DND-41 (cell line): ENCODE results near the gene COX20.

Source experiments
- CTCF ChIP-seq: IDR thresholded peaks from 2 replicates; pipeline ENCODE4 v1.5.1; 2012; ENCODE audit warnings: borderline replicate concordance, low read length, moderate library complexity, mild to moderate bottlenecking; ENCODE audit not compliant: poor library complexity, severe bottlenecking; ENCODE audit errors: extremely low read depth
- EZH2 ChIP-seq: IDR thresholded peaks from 3 replicates; pipeline ENCODE4 v1.6.1; 2012; ENCODE audit warnings: borderline replicate concordance, low read depth, mild to moderate bottlenecking, moderate library complexity, low read length, inconsistent platforms; ENCODE audit not compliant: severe bottlenecking

DNA sequence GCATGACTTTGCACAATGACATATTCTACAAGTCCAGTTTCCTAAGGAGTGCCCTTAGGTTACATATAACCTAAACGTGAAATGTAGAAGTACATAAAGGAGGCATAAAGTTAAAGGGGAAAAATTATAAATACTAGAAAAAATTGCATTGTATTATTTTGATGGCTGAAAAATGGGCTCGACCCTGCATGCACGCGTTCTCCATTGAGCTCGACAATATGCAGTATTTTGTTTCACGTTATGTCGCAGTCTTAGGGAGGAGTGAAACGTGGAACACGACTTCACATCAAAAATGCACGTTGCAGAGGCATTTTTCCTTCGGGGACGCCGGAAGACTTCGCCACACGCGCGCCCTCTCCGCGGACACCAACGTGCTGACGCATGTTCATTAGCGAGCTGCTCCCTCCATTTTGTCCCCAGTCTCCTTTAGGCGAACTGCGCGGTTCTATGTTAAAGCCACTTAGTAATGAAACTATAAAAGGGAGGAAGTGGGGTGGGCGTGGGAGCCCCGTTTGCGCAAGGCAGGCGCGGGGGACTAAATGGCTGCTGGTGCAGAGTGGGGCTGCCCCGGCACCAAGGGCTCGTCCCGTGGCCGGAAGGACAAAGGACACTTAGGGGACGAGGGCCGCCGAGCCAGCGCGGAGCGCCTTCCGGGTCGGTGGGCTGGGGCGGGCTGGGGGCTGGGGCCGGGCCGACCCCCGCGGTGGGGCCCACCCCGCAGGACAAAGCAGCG lies 749 bp upstream of the COX20 start:
- TF ChIP-seq CTCF, result no peak
- TF ChIP-seq EZH2, result no peak
